SJCRH30 (cell line): Measurements from ENCODE around the gene CDK19. TPM values are rescaled to one million over a fixed set of nuclear protein-coding genes. Genes with fewer than 3 reads are reported as not detected.
"Not testable (repeated sequence)": the region's sequence is repeated elsewhere in the genome, so short reads cannot be mapped to it uniquely, and the experiment has no call there.

ENCODE experiments used
- DNase-seq, 2 experiments: peaks; one replicate each; pipeline ENCODE4 v3.0.0-alpha.2; 2015 to 2020
- H3K27ac ChIP-seq: fragments of 250-450 bp; sonication (Bioruptor Pico); 2 replicates; pipeline ENCODE4 v1.5.1; 2020; ENCODE audit warnings: mild to moderate bottlenecking, moderate library complexity
- H3K27me3 ChIP-seq: fragments of 250-450 bp; sonication (Bioruptor Pico); 2 replicates; pipeline ENCODE4 v1.5.1; 2020; ENCODE audit warnings: mild to moderate bottlenecking, moderate library complexity
- H3K36me3 ChIP-seq: fragments of 250-450 bp; sonication (Bioruptor Pico); 2 replicates; pipeline ENCODE4 v1.5.1; 2020; ENCODE audit warnings: mild to moderate bottlenecking, moderate library complexity
- H3K4me1 ChIP-seq: fragments of 250-450 bp; sonication (Bioruptor Pico); 2 replicates; pipeline ENCODE4 v1.5.1; 2020; ENCODE audit warnings: mild to moderate bottlenecking, moderate library complexity
- H3K4me3 ChIP-seq: fragments of 250-450 bp; sonication (Bioruptor Pico); 2 replicates; pipeline ENCODE4 v1.5.1; 2020; ENCODE audit warnings: mild to moderate bottlenecking, moderate library complexity
- H3K9me3 ChIP-seq: fragments of 250-450 bp; sonication (Bioruptor Pico); replicated peaks from 2 replicates; pipeline ENCODE4 v1.5.1; 2020; ENCODE audit warnings: mild to moderate bottlenecking, moderate library complexity
- total RNA-seq: library from RNA; depleted of rRNA; stranded (reverse); fragments of >200 nt; shearing (Covaris generic); gene quantifications from 2 replicates; pipeline ENCODE4 v1.2.3, GENCODE V29; 2014

The CDK19 gene
- total RNA-seq, 1 experiment from 2014 or later: 22.2 TPM

DNA sequence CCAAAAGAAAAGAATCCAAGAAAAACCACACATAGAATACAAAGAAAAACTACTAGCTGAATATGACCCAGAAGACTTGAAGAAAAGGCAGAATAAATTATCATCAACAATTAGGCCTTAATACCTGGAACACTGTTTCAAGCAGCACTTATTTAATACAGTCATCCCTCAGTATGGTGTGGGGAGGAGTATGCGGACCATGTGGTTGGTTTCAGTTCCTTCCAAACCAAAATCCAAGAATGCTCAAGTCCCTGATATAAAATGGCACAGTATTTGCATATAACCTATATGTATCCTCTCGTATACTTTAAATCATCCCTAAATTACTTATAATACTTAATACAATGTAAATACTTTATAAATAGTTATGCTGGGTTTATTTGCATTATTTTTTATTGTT lies 16.1 kb downstream of the CDK19 start:
- no peak for DNase-seq
- H3K27ac ChIP-seq: no peak overlapping the region
- no peaks in the 10 kb centered on the region for H3K27me3 ChIP-seq
- H3K4me3 ChIP-seq: no peak overlapping the region
- no peaks in the 10 kb centered on the region for H3K36me3 ChIP-seq
- H3K9me3 ChIP-seq: no peaks in the 10 kb centered on the region
- H3K4me1 ChIP-seq: no peaks in the 10 kb centered on the region

DNA sequence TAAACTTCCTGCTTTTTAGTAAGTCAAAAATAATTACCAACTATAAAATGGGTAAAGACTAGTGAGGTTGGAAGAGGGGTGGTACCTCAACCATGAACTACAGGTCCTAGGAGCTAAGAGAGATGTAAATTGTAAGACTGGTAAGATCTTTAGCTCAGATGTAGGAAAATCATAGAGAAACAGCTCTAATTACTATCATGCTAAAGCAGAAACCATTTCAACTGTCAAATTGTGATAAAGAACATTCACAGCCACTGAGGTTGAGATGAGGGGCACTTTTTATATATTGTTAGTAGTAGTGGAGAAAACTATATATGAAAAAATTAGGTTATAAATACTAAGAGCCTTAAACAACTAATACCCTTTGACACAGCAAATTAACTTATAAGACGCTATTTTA lies 20.0 kb downstream of the CDK19 start:
- H3K27me3 ChIP-seq: no peaks in the 10 kb centered on the region
- no peaks in the 10 kb centered on the region for H3K36me3 ChIP-seq
- DNase-seq: no peak
- no peaks in the 10 kb centered on the region for H3K4me1 ChIP-seq
- H3K9me3 ChIP-seq: no peaks in the 10 kb centered on the region
- no peak overlapping the region for H3K27ac ChIP-seq
- no peak overlapping the region for H3K4me3 ChIP-seq

DNA sequence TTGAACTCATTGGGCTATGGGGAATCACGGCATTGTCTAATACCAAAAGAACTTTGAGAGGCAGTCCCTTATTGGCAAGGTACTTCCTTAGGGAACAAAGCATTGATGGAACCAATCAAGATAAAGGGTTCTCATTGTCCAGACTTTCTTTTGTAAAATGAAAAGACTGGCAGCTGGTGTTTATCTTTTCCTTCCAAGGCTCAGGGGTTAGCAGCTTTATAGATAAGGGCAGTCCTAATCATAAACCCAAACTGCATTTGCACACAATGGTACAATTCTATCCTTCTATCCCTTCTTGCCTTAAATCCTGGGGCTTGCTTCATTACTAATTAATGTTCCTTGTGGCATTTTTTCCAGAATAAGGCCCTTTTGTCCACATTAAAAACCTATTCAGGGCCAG lies 28.6 kb downstream of the CDK19 start:
- DNase-seq: no peak
- no peak overlapping the region for H3K4me3 ChIP-seq
- no peaks in the 10 kb centered on the region for H3K4me1 ChIP-seq
- no peaks in the 10 kb centered on the region; the same call in 1 of the 2 replicates for H3K9me3 ChIP-seq
- H3K36me3 ChIP-seq: no peaks in the 10 kb centered on the region
- H3K27ac ChIP-seq: no peak overlapping the region
- no peaks in the 10 kb centered on the region for H3K27me3 ChIP-seq

DNA sequence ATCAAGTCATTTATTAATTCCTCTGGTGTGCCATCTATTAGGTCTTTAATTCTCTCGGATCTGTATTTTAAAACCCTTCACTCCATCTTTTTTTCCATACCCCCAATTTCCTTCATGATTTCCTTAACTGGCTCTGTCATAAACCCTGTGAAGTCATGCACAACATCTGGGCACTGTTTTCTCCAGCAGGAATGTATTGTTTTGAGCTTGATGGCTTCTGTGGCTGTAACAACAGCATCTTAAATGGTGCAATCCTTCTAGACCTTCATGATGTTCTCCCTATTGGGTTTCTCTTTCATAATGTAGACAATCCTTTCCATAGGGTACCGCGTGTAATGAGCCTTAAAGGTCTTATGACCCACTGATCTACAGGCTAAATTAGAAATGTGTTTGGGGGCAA lies 29.0 kb downstream of the CDK19 start:
- H3K36me3 ChIP-seq: no peaks in the 10 kb centered on the region
- no peak for DNase-seq
- H3K4me1 ChIP-seq: no peaks in the 10 kb centered on the region
- no peaks in the 10 kb centered on the region for H3K27me3 ChIP-seq
- H3K27ac ChIP-seq: no peak overlapping the region
- no peak overlapping the region for H3K4me3 ChIP-seq
- H3K9me3 ChIP-seq: no peaks in the 10 kb centered on the region; the same call in 1 of the 2 replicates

DNA sequence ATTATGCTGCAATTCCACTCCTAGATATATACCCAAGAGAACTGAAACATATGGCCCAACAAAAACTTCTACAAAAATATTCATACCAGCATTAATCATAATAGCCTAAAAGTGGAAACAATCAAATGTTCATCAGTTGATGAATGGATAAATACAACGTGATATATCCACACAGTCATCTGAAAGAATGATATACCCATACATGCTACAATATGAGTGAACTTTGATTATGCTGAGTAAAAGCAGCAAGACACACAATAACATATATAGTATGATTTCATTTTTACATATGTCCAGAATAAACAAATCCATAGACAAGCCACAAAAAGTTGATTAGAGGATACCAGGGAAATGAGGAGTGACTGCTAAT lies 30.7 kb downstream of the CDK19 start:
- Histone ChIP-seq H3K4me3 (no peak overlapping the region), H3K9me3 (no peaks in the 10 kb centered on the region; the same call in 1 of the 2 replicates), H3K4me1 (no peaks in the 10 kb centered on the region), H3K36me3 (no peaks in the 10 kb centered on the region), H3K27ac (no peak overlapping the region), H3K27me3 (no peaks in the 10 kb centered on the region)
- DNase-seq: no peak

DNA sequence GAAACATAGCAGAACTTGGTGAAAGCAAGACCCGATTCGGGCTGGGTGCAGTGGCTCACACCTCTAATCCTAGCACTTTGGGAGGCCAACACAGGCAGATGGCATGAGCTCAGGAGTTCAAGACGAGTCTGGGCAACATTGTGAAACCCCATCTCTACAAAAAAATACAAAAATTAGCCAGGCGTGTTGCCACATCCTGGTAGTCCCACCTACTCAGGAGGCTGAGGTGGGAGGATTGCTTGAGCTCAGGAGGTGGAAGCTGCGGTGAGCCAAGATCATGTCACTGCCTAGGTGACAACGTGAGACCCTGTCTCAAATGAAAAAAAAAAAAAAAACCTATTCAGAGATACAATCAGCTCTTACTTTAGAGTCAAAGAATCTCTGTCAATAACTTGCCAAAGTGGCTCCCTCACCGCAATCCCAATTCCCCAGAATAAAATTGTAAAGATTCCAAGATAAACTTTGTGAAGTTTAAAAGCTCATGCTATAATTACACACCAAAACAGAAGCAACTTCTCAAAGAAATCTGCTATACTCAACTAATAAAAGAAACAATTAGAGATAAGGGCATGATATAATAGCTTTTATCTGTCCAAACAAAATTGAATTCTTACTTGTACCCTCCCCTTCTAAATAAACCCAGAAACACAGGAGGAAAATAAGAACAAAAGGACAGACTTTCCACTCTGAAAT lies 33.6 kb downstream of the CDK19 start:
- no peak overlapping the region for H3K4me3 ChIP-seq
- H3K27me3 ChIP-seq: no peaks in the 10 kb centered on the region
- H3K27ac ChIP-seq: no peak overlapping the region
- H3K36me3 ChIP-seq: no peaks in the 10 kb centered on the region
- no peak for DNase-seq
- no peaks in the 10 kb centered on the region; the same call in 1 of the 2 replicates for H3K9me3 ChIP-seq
- no peaks in the 10 kb centered on the region for H3K4me1 ChIP-seq

DNA sequence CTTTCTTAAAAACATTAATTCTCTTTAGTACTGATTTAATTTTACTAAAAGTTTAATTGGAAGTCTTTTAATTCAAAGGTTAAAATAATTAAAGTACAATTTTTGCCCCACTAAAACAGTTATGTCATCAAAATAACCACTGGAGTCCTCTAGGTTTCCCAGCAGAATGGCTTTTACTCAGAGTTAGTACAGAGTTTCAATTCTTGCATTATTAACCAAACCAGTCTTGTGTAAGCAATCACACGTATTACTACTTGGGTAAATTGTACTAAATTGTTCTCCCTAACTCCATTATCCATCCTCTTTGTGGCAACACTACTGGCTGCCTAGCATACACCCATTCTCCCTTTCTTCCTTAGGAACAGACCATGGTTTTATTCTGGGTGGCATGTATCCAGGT lies 36.9 kb downstream of the CDK19 start:
- H3K27me3 ChIP-seq: no peaks in the 10 kb centered on the region
- no peaks in the 10 kb centered on the region for H3K36me3 ChIP-seq
- no peaks in the 10 kb centered on the region; the same call in 1 of the 2 replicates for H3K9me3 ChIP-seq
- DNase-seq: no peak
- no peak overlapping the region for H3K27ac ChIP-seq
- H3K4me3 ChIP-seq: no peak overlapping the region
- no peaks in the 10 kb centered on the region for H3K4me1 ChIP-seq

DNA sequence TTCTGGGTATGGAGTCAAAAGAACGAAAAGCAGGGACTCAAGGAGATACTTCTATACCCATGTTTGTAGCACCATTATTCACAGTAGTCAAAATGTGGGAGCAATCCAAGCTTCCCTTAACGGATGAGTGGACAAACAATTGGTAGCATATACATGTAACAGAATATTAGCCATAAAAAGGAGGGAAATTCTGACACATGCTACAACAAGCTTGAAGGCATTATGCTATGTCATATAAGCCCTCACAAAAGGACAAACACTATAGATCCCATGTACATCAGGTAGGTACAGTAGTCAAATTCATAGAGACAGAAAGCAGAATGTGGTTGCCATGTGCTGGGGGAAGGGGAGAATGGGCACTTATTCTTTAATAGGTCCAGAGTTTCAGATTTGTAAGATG lies 37.6 kb downstream of the CDK19 start:
- H3K4me3 ChIP-seq: no peak overlapping the region
- H3K9me3 ChIP-seq: no peaks in the 10 kb centered on the region; the same call in 1 of the 2 replicates
- H3K27me3 ChIP-seq: no peaks in the 10 kb centered on the region
- no peak overlapping the region for H3K27ac ChIP-seq
- no peaks in the 10 kb centered on the region for H3K36me3 ChIP-seq
- H3K4me1 ChIP-seq: no peaks in the 10 kb centered on the region
- no peak for DNase-seq

DNA sequence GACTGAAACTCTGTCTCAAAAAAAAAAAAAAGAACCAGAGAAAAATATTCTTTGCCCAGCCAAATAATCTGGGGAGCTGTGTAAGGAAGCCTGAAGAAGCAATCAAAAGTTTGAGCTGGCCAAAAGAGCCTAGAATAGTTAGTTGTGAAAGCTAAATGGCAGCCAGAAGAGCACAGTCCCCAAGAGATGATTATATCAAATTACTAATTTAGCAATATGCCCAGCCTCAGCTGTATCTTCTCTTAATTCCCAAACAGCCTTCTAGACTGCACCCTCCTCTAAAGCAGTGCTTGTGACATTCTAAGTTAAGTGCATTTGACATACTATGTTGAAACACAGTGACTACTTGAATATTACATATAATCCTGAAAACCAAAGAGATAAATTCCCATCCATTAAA lies 38.9 kb downstream of the CDK19 start:
- H3K4me1 ChIP-seq: no peaks in the 10 kb centered on the region
- no peak overlapping the region for H3K4me3 ChIP-seq
- no peak overlapping the region for H3K27ac ChIP-seq
- no peaks in the 10 kb centered on the region for H3K36me3 ChIP-seq
- no peaks in the 10 kb centered on the region for H3K27me3 ChIP-seq
- H3K9me3 ChIP-seq: no peaks in the 10 kb centered on the region; the same call in 1 of the 2 replicates
- no peak for DNase-seq

DNA sequence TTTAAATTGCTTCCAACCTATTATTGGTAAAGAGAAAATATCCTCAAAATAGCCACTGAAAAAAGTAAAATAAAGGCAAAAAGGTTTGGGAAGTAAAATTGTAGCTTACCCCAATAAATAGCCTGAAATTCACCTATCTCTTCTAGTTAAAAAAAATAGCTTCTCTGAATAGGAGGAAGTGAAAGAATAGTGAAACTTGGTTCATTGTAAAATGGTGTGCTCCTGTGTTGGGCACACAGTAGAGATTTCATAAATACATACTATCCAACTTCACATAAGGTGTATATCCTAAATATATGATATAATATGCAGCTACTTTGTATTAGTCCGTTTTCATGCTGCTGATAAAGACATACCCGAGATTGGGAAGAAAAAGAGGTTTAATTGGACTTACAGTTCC lies 45.3 kb downstream of the CDK19 start:
- 0 out of 2 replicates have a peak, but pooled peaks cover 2% of the 10 kb centered on the region for H3K36me3 ChIP-seq
- no peak for DNase-seq

DNA sequence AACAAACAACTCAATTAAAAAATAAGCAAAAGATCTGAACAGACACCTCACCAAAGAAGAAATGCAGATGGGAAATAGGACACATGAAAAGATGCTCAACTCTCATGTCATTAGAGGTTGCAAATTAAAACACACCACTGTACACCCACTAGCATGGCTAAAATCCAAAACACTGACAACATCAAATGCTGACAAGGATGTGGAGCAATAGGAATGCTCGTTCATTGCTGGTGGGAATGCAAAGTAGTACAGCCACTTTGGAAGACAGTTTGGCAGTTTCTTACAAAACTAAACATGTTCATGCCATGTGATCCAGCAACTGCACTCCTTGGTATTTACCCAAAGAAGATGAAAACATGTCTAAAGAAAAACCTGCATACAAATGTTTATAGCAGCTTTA lies 47.2 kb downstream of the CDK19 start:
- Histone ChIP-seq H3K36me3 (0 out of 2 replicates have a peak, but pooled peaks cover 2% of the 10 kb centered on the region), H3K9me3 (no peaks in the 10 kb centered on the region), H3K4me1 (no peaks in the 10 kb centered on the region), H3K4me3 (no peak overlapping the region), H3K27ac (no peak overlapping the region), H3K27me3 (no peaks in the 10 kb centered on the region)
- DNase-seq: no peak

More for the DNA sequence above, 45.3 kb downstream of the CDK19 start:
- Histone ChIP-seq H3K9me3 (no peaks in the 10 kb centered on the region), H3K4me3 (no peak overlapping the region), H3K4me1 (no peaks in the 10 kb centered on the region), H3K27me3 (no peaks in the 10 kb centered on the region), H3K27ac (no peak overlapping the region)

DNA sequence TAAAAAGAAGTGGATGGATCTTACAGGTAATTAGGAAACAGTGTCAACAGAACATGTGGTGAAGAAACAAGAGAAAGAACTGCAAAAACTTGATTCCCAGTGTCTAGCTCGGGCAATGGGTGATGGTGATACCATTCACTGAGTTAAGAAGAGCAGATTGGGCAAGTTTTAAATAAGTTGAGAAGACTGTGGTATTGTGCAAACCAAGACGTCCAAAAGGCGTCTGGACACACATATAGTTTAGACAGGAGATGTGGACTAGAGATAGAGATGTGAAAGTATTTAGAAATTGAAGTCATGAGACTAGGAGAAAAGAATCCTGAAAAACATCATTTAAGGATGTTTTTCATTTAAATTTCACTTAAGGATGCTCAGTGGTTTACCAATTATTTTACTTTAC lies 53.9 kb downstream of the CDK19 start:
- no peaks in the 10 kb centered on the region for H3K9me3 ChIP-seq
- no peaks in the 10 kb centered on the region for H3K27me3 ChIP-seq
- no peak overlapping the region for H3K4me3 ChIP-seq
- no peaks in the 10 kb centered on the region for H3K36me3 ChIP-seq
- no peak for DNase-seq
- no peaks in the 10 kb centered on the region for H3K4me1 ChIP-seq
- no peak overlapping the region for H3K27ac ChIP-seq

DNA sequence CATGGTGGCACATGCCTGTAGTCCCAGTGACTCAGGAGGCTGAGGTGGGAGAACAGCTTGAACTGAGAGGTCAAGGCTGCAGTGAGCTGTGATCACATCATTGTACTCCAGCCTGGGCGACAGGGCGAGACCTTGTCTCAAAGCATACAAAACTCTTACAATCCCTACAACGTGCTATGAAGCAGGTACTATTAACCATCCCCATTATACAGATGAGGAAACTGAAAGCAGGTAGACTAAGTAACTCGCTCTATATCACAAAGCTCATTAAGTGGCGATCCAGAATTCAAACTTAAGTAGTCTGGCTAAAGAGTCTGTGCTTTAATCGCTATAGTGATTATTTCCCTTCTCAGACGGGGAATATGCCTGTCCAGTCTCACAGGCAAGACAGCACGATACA lies 54.7 kb downstream of the CDK19 start:
- Histone ChIP-seq H3K27me3 (no peaks in the 10 kb centered on the region), H3K4me1 (no peaks in the 10 kb centered on the region), H3K9me3 (no peaks in the 10 kb centered on the region), H3K4me3 (no peak overlapping the region), H3K36me3 (no peaks in the 10 kb centered on the region), H3K27ac (no peak overlapping the region)
- no peak for DNase-seq

DNA sequence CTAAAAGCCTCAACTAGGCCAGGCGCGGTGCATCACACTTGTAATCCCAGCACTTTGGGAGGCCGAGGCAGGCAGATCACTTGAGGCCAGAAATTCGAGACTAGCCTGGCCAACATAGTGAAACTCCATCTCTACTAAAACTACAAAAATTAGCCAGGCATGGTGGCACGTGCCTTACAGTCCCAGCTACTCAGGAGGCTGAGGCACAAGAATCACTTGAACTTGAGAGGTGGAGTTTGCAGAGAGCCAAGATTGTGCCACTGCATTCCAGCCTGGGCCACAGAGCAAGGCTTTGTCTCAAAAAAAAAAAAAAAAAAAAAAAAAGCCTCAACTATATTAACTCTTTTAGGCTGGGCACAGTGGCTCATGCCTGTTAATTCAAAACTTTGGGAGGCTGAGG lies 55.2 kb downstream of the CDK19 start:
- not testable (repeated sequence) for H3K4me3 ChIP-seq, H3K9me3 ChIP-seq, H3K27me3 ChIP-seq, H3K36me3 ChIP-seq, DNase-seq, H3K4me1 ChIP-seq, H3K27ac ChIP-seq

DNA sequence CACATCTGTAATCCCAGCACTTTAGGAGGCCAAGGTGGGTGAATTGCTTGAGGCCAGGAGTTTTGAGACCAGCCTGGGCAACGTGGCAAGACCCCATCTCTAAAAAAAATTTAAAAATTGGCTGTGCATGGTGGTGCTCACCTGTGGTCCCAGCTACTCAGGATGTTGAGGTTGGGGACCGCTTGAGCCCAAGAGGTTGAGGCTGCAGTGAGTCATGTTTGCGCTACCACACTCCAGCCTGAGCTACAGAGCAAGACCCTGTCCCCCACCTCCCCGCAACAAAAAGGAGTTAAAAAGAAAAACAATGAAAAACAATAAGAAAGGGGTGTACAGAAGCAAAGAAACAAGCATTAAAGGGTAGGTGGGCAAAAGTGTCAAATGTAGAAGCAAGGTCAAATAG lies 57.3 kb downstream of the CDK19 start:
- no peak overlapping the region for H3K27ac ChIP-seq
- H3K36me3 ChIP-seq: no peaks in the 10 kb centered on the region
- no peak overlapping the region for H3K4me3 ChIP-seq
- H3K27me3 ChIP-seq: no peaks in the 10 kb centered on the region
- H3K9me3 ChIP-seq: no peaks in the 10 kb centered on the region
- no peaks in the 10 kb centered on the region for H3K4me1 ChIP-seq
- DNase-seq: no peak

DNA sequence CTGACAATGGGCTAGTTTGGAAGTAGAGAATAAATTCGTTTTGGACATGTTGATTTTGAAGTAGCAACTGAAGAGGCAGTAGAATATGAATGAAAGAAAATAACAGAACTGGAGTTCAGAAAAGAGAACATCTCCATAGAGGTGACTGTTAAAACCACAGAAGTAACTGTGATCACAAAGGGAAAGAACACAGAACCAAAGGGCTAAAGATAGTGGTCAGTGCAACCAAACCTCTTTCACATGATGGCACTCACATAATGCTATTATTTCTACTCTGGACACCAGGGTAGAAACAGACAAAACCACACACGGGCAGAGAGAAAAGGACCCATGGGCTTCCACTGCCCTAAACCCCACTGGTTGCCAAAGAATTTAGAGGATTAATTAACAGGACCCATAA lies 58.5 kb downstream of the CDK19 start:
- Histone ChIP-seq H3K27ac (no peak overlapping the region), H3K36me3 (no peaks in the 10 kb centered on the region), H3K4me3 (no peak overlapping the region), H3K4me1 (no peaks in the 10 kb centered on the region), H3K9me3 (no peaks in the 10 kb centered on the region), H3K27me3 (no peaks in the 10 kb centered on the region)
- DNase-seq: peak in 1 of 2 experiments; percentile 5
